Suppressor macrophage treated with lipopolysaccharide for 1 hour (primary cell): ENCODE measurements around the gene UBAC2.
A peak's percentile ranks its signal among the peaks of the same experiment; 100 is the strongest.

Source experiments
- DNase-seq, 3 donors: peaks; one replicate each; pipeline ENCODE4 v3.0.0-alpha.2; 2020 to 2022

UBAC2 gene

DNA sequence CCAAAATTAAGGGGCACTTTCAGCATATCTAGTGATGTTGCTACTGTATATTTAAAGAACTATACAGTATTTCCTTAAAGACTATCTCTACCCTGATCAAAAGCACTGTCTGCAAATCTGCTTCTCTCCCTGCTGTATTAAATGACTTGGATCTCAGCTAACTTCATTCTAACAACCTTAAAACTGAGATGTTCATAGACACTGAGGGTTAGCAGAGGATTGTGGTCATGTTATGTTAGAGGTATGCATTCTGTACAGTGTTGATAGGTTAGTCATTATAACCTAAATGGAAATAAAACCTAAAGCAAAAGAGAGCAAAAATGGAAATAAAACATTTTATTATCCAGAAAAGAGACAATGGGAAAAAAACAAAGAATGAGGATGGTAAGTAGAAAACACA, 96.7 kb downstream of the UBAC2 start:
- DNase-seq = peak in 1 of 3 donors; percentile 18

DNA sequence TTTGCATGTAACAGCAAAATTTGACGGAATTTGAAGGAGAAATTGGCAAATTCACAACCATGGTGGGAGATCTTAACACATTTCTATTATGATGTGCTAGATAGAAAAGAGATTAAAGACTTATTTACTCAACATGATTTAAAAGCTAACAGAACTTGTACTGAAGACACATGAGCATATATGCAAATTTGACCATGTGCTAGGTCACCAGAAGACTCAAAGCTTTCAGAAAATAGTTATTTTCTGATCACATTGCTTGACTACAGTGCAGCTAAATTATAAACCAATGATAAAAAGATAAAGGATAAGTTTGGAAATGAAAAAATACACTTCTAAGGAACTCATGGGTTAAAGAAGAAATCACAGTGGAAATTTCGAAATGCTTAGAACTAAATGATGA, 97.4 kb downstream of the UBAC2 start:
- DNase-seq = peak in 2 of 3 donors; percentile 19 to 43

DNA sequence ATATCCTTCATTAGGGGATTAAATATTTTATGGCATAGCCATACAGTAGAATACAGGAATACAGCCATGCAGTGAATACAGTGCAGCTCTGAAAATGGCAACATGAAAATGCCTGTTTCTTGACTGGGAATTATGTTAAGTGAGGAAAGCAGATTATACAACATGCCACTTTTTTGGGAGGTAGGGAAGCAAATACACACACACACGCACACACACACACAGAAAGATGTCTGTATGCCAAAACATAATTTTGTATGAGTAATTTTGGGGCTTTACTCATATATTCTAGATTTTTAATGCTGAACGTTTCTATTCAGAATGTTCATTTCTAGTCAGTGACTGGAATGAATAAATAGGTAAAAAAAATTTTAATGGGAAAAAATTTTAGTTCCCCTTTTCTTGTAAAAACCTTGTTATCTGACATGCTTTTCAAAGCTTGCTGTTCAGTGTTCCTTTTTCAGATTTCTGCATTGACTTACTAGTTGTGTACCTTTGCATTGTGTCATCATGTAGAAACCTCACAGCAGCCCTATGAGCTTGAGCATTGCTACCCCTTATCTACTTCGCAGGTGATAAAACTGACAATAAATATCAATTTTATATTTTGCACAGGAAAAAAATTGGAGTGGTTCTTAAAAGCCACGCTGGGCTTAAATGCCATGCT, 98.7 kb downstream of the UBAC2 start:
- DNase-seq = peak in 2 of 3 donors; percentile 52 to 54

DNA sequence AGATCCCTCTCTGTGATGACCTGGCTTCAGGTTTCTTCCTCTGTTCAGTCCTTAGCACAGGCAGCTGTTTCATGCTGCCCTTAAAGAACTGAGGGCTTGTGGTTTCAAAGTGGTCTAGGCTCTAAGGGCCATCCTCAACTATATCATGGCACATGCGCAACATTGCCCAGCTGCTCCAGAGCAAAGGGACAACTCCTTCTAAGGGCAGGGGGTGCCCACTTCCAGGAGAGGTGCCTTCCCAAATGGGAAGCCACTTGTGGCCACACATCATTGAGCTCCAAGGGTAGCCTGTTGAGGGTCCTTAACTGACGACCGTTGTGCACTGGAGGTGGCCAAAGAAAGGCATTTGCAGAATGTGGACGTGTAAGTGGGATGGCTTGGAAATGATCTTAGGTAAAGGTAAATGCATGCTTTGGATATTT, 99.3 kb downstream of the UBAC2 start:
- DNase-seq = peak in 2 of 3 donors; percentile 37 to 53

DNA sequence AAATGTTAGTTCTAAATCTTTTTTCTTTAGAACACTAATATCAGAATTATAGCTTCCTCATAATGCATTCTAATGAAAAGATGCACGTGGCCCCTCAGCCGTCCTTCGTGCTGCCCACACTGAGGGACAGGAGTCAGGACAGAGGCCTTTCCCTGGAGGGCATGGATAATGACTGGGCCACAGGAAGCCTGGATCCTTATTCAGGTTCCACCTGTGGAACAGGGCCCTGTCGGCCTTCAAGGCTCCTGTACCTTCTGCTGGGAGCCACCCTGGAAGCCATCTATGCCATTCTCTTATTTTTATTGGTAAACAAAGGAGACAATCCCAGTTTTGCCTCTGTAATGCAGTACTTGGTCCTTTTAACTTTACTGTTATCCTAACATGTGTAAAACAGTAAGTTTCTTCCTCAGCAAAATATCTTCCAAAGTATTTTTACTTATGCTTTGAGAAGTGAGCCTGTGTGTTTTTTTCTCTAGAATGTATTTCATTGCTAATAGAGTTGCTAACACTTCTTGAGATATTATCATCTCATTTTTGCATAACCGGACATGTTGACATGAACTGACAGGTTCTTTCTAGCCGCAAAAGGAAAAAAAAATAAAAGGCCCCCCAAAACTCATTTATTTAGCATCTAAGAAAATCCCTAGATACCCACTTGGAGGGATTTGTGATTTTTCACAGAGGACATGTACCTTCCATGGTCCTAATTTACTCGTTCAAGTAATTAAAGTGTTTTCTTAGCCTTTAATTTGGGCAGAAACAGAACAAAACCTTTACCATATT, 100.6 kb downstream of the UBAC2 start:
- DNase-seq = peak in 2 of 3 donors; percentile 37 to 54

- peak in 2 of 3 donors; percentile 49 for DNase-seq
Measured at GRCh38 chr13:99301913-99302636, 101.4 kb downstream of the UBAC2 start.

GRCh38 chr13:99302637-99303505, 102.2 kb downstream of the UBAC2 start:
- DNase-seq = peak in 2 of 3 donors; percentile 33 to 52

DNA sequence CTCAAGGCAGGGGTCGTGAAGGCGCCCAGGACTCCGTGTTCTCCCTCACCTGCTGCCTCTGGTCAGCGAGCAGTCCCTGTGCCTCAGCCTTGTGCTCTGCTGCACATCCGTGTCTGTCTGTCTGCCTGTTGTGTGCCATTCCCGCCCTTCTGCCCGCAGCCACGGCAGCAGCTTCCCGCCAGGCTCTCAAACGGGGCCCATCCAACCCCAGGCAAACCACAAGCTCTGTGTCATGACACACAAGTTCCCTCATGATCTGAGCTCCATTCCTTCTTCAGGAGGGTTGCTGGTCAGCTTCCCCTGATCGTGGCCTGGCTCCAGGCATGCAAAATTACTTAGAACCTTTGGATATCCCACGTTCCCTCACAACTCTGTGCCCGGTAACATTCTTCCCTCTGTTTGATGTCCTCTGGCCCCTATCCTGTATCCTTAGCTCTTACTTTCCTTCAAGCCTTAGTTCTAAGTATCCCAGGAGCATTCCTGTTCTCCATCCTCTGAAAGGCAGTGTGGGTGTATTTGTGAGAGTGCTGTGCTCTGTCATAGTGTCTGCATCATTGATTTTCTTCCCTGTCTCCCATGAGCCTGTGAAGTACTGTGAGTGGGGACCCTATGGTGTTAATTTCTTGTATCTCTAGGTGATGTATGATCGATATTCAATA, 103.3 kb downstream of the UBAC2 start:
- peak; percentile 73 to 76 (median 73) for DNase-seq

- DNase-seq = peak in 2 of 3 donors; percentile 26 to 42
Measured at GRCh38 chr13:99304541-99304940, 103.9 kb downstream of the UBAC2 start.

DNA sequence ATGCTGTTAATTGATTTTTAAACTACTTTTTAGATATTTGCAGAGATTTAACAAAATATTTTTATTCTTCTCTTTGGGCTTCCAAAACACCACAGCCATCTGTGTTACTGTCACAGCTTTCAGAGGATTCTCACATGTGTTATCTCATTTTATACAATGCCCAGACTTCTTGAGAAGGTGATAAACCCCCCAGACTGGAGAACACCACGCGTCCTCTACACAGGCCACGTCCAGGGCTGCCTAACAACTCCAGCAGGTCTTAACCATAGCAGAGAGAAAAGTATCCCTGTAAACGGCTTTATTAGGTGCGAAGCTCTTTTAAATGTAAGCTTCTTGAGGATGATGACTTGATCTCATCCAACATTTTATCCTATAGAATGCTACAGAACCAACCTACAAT, 104.5 kb downstream of the UBAC2 start:
- peak in 2 of 3 donors; percentile 33 to 41 for DNase-seq

- DNase-seq = peak in 2 of 3 donors; percentile 34 to 35
Measured at GRCh38 chr13:99305566-99305965, 104.9 kb downstream of the UBAC2 start.

DNA sequence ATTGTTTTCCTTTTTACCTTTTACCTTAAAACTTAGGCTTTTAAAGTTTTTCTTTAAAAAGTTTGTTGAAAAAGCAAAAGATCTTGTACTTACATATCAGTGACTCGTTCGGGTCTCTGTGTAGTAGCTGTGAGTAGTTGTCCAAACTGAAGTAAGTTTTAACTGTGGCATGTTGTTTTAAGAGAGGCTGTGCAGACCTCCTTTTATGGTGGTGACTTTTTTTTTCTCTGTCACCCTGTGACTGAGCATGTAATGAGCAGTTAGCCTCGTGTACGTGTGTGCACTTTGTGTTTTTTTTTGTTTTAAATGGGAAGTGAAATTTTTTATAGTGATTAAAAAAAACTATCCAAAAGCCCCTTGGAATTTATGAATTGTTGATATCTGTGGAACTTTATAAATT, 106.6 kb downstream of the UBAC2 start, which contains the start of gene GPR183:
Gene GPR183 (minus strand): TSS at position 153 of the 400 bp plus-strand sequence. CDS start 11,254 bp downstream, outside the sequence.
- DNase-seq = peak; percentile 84 to 96 (median 92)

- DNase-seq = peak; percentile 82 to 89 (median 89)
Measured at GRCh38 chr13:99307648-99308339, 107.1 kb downstream of the UBAC2 start.

GRCh38 chr13:99308471-99309087, 107.9 kb downstream of the UBAC2 start:
- peak in 2 of 3 donors; percentile 78 to 86 for DNase-seq

DNA sequence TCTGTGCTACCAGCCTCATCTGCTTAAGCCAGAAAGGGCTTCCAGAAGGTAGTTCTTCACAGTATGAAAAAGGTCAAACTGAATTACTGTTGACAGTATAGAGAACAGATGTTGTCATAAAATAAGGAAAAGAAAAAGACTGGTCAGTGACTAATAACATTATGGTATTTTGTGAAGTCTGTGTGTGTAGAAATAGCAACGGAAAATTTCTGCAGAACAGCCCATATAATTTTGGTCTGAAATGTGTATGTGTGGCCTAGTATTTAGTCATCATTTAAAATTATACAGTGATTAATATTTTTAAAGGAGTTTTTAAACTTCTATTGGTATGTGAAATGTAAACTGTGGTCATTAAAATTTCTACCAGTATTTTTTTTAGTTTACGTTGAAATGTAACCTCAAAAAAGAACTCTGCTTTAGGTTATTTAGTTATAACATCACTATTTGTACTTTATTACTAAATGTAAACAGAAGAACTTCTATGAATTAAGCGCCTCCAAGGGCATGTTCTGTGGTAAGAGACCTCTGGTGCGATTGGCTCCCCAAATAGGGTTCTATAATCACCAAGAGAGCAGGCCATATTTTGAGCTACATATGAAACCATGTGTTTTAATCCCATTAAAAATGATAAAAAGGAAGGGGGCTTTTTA, 109.9 kb downstream of the UBAC2 start:
- DNase-seq = peak; percentile 66 to 97 (median 93)

GRCh38 chr13:99311137-99311536, 110.5 kb downstream of the UBAC2 start:
- DNase-seq = peak in 1 of 3 donors; percentile 7

DNA sequence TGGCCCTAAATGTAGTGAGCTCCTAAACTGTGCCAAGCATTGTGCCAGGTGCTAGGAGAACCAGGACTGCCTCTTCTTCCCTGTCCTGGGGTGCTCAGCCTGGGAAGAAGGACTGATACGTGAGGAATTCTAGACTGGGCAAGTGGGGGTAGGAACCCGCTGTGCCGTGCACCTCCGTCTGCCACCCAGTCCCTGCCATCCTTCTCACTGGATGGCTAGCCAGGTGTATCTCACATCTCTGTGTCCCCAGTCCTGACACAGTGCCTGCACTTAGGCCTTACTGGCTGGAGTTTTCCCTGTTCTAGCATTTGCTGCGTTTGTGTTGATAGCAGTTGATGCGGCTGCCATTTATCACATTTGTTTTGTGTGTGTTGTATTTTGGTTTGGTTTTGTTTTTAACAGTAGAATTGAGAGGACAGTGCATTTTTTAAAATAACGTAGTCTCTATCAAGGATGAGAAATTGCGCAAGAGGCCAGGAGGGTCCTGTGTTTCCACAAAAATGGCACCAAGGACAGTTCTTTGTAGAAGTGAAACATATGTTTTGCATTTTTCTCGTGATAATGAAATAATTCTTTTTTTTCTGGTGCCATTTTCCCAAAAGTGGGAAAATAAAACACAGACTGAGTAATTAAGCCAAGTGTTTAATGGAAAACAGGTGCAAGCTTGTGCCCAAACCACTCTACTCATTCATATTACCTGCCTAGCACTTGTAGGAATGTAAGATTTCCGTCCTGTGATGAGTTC, 111.3 kb downstream of the UBAC2 start:
- DNase-seq = peak in 1 of 3 donors; percentile 45

- peak; percentile 95 to 99 (median 98) for DNase-seq
Measured at GRCh38 chr13:99312493-99312883, 111.8 kb downstream of the UBAC2 start.

- DNase-seq = no peak
Measured at GRCh38 chr13:99313501-99313900, 112.8 kb downstream of the UBAC2 start.
